GM12864 (cell line): ENCODE results near the gene NOL4L.
"Not testable (repeated sequence)": the region's sequence is repeated elsewhere in the genome, so short reads cannot be mapped to it uniquely, and the experiment has no call there.

Experiments used
- DNase-seq: peaks from one replicate; pipeline ENCODE4 v3.0.0-alpha.2; 2011; ENCODE audit warnings: low read depth
- H3K4me3 ChIP-seq: 2 replicates; pipeline ENCODE4 v1.5.1; 2011; ENCODE audit warnings: mild to moderate bottlenecking, low read depth, low read length, control low read depth
- CTCF ChIP-seq: IDR thresholded peaks from 2 replicates; pipeline ENCODE4 v1.5.1; 2011; ENCODE audit warnings: low read depth, mild to moderate bottlenecking, moderate library complexity, low read length, control low read depth, inconsistent platforms; ENCODE audit errors: missing control alignments

NOL4L gene

GRCh38 chr20:32416206-32416605 is 168.9 kb downstream of the NOL4L start:
- DNase-seq, result no peak
- TF ChIP-seq CTCF, result no peak
- H3K4me3 ChIP-seq, result no peak overlapping the region

GRCh38 chr20:32415494-32415893 is 169.6 kb downstream of the NOL4L start:
- DNase-seq, result no peak
- no peak for TF ChIP-seq CTCF
- no peak overlapping the region for H3K4me3 ChIP-seq

GRCh38 chr20:32411955-32412706 is 173.0 kb downstream of the NOL4L start:
- no peak overlapping the region for H3K4me3 ChIP-seq
- DNase-seq, result no peak
- no peak for TF ChIP-seq CTCF

GRCh38 chr20:32407131-32407750 is 177.9 kb downstream of the NOL4L start:
- H3K4me3 ChIP-seq, DNase-seq: not testable (repeated sequence)

GRCh38 chr20:32406701-32407100 is 178.4 kb downstream of the NOL4L start:
- DNase-seq, result no peak
- TF ChIP-seq CTCF, result no peak
- no peak overlapping the region for H3K4me3 ChIP-seq

- no peak overlapping the region for H3K4me3 ChIP-seq
- no peak for TF ChIP-seq CTCF
- no peak for DNase-seq
Measured at GRCh38 chr20:32404017-32404416, 181.1 kb downstream of the NOL4L start.

- no peak overlapping the region for H3K4me3 ChIP-seq
- no peak for TF ChIP-seq CTCF
- DNase-seq, result no peak
Measured at GRCh38 chr20:32400476-32400875, 184.7 kb downstream of the NOL4L start.
